ENCODE data around the gene STRN3.
"Not testable (repeated sequence)": the region's sequence is repeated elsewhere in the genome, so short reads cannot be mapped to it uniquely, and the experiment has no call there.

Gene STRN3

GRCh38 chr14:30999038-30999773 is 27.0 kb downstream of the STRN3 start:
- no peak for DNase-seq

GRCh38 chr14:30998100-30998706 is 28.0 kb downstream of the STRN3 start:
- no peak for DNase-seq

- no peak for DNase-seq
Measured at GRCh38 chr14:30996892-30997659, 29.1 kb downstream of the STRN3 start.

GRCh38 chr14:30995689-30996088 is 30.5 kb downstream of the STRN3 start:
- DNase-seq: no peak

GRCh38 chr14:30994681-30995620 is 31.2 kb downstream of the STRN3 start:
- no peak for DNase-seq

GRCh38 chr14:30993071-30993470 is 33.1 kb downstream of the STRN3 start:
- no peak for DNase-seq

- DNase-seq: no peak
Measured at GRCh38 chr14:30991408-30991807, 34.8 kb downstream of the STRN3 start.

- no peak for DNase-seq
Measured at GRCh38 chr14:30990770-30991169, 35.4 kb downstream of the STRN3 start.

GRCh38 chr14:30988509-30988908 is 37.7 kb downstream of the STRN3 start:
- no peak for DNase-seq

- DNase-seq: no peak
Measured at GRCh38 chr14:30985796-30986195, 40.4 kb downstream of the STRN3 start.

- DNase-seq: no peak
Measured at GRCh38 chr14:30983858-30984257, 42.3 kb downstream of the STRN3 start.

- DNase-seq: no peak
Measured at GRCh38 chr14:30982533-30982932, 43.6 kb downstream of the STRN3 start.

GRCh38 chr14:30980980-30981379 is 45.2 kb downstream of the STRN3 start:
- DNase-seq: no peak

- DNase-seq: peak; percentile 12 to 53
Measured at GRCh38 chr14:30980106-30980704, 46.0 kb downstream of the STRN3 start.

GRCh38 chr14:30977752-30978151 is 48.4 kb downstream of the STRN3 start:
- DNase-seq: no peak

- no peak for DNase-seq
Measured at GRCh38 chr14:30974628-30975027, 51.6 kb downstream of the STRN3 start.

GRCh38 chr14:30972882-30973582 is 53.1 kb downstream of the STRN3 start:
- no peak for DNase-seq

GRCh38 chr14:30972036-30972732 is 54.0 kb downstream of the STRN3 start:
- DNase-seq: not testable (repeated sequence)

- DNase-seq: no peak
Measured at GRCh38 chr14:30971586-30971985, 54.6 kb downstream of the STRN3 start.

- not testable (repeated sequence) for DNase-seq
Measured at GRCh38 chr14:30969796-30970195, 56.4 kb downstream of the STRN3 start.
